ENCODE data around the gene KLC1. TPM values are rescaled to one million over a fixed set of nuclear protein-coding genes. Genes with fewer than 3 reads are reported as not detected.

KLC1 gene
- total RNA-seq, 2 donors from 2014 or later = 170 to 178 TPM

DNA sequence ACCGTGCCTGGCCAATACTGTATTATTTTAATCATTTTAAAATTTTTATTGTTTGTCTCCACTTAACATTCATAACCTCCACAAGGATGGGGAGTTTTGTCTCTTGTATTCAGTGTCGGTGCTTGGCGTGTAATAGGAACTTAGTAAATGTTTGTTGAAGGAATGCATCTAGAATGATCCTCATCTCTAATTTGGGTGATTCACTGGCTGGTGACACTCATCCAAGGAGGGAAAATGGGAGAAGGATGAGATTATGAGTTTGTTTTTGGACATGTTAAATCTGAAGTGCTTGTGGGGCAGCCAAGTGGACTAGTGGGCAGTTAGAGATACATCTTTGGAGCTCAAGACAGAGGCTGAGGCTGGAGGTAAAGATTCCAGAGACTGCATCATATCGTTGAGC, 5.1 kb downstream of the KLC1 start:
- Mint-ChIP-seq H3K27me3 (ENCODE audit: insufficient read depth) (no peaks in the 10 kb centered on the region), H3K27ac (no peak overlapping the region), H3K4me3 (no peak overlapping the region), H3K9me3 (no peaks in the 10 kb centered on the region), H3K36me3 (ENCODE audit: low read depth) (peaks cover 42% of the 10 kb centered on the region), H3K4me1 (peaks cover 20% of the 10 kb centered on the region)
- Histone ChIP-seq H3K36me3 (ENCODE audit: control insufficient read depth, insufficient read depth, low read length) (peaks cover 32% of the 10 kb centered on the region), H3K9me3 (ENCODE audit: control insufficient read depth, low read length) (no peaks in the 10 kb centered on the region), H3K27ac (ENCODE audit: low read depth, low read length) (no peak overlapping the region), H3K4me3 (ENCODE audit: low read length) (no peak overlapping the region), H3K27me3 (ENCODE audit: control insufficient read depth, insufficient read depth, low read length, poor library complexity, severe bottlenecking) (no peaks in the 10 kb centered on the region), H3K4me1 (ENCODE audit: control insufficient read depth, insufficient read depth, low read length) (no peaks in the 10 kb centered on the region), H3K9ac (ENCODE audit: extremely low read depth, low read length, poor library complexity, severe bottlenecking) (no peak overlapping the region)
- TF ChIP-seq, protein P1, sequence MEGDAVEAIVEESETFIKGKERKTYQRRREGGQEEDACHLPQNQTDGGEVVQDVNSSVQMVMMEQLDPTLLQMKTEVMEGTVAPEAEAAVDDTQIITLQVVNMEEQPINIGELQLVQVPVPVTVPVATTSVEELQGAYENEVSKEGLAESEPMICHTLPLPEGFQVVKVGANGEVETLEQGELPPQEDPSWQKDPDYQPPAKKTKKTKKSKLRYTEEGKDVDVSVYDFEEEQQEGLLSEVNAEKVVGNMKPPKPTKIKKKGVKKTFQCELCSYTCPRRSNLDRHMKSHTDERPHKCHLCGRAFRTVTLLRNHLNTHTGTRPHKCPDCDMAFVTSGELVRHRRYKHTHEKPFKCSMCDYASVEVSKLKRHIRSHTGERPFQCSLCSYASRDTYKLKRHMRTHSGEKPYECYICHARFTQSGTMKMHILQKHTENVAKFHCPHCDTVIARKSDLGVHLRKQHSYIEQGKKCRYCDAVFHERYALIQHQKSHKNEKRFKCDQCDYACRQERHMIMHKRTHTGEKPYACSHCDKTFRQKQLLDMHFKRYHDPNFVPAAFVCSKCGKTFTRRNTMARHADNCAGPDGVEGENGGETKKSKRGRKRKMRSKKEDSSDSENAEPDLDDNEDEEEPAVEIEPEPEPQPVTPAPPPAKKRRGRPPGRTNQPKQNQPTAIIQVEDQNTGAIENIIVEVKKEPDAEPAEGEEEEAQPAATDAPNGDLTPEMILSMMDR (conservative IDR thresholded peaks at IDR 0.05) = no peak
- no peak for DNase-seq
- 89% methylated on average over 1 to 4 of the region's 4 CpGs for WGBS, 2 experiments (ENCODE audit: insufficient coverage in 1 of 2, insufficient read length in 1 of 2)

DNA sequence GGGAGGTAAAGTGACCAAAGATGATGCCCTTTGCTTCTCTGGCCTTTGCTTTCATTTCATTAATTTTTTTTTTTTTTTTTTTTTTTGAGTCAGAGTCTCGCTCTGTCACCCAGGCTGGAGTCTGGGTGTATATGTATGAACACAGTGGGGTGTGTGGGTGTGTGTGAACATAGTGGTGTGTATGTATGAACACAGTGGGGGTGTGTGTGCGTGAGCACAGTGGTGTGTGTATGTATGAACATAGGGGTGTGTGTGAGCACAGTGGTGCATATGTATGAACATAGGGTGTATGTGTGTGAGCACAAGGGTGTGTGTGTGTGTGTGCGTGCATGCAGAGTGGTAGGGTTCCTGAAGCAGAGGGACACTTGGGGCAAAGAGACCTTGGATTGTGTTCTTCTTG, 9.6 kb downstream of the KLC1 start:
- no peak for DNase-seq
- Histone ChIP-seq H3K9me3 (ENCODE audit: control insufficient read depth, low read length) (no peaks in the 10 kb centered on the region), H3K27ac (ENCODE audit: low read depth, low read length) (no peak overlapping the region), H3K4me1 (ENCODE audit: control insufficient read depth, insufficient read depth, low read length) (no peaks in the 10 kb centered on the region), H3K9ac (ENCODE audit: extremely low read depth, low read length, poor library complexity, severe bottlenecking) (no peak overlapping the region), H3K4me3 (ENCODE audit: low read length) (no peak overlapping the region), H3K27me3 (ENCODE audit: control insufficient read depth, insufficient read depth, low read length, poor library complexity, severe bottlenecking) (no peaks in the 10 kb centered on the region), H3K36me3 (ENCODE audit: control insufficient read depth, insufficient read depth, low read length) (peaks cover 29% of the 10 kb centered on the region)
- TF ChIP-seq, protein P1 (conservative IDR thresholded peaks at IDR 0.05) = no peak
- Mint-ChIP-seq H3K36me3 (ENCODE audit: low read depth) (peaks cover 37% of the 10 kb centered on the region), H3K9me3 (no peaks in the 10 kb centered on the region), H3K27me3 (ENCODE audit: insufficient read depth) (no peaks in the 10 kb centered on the region), H3K27ac (peak overlapping the region; percentile 3), H3K4me1 (peaks cover 7% of the 10 kb centered on the region), H3K4me3 (no peak overlapping the region)
- 95% methylated on average over 3 of the region's 3 CpGs; no CpG with 5 or more reads in 1 of the 2 experiments for WGBS, 2 experiments (ENCODE audit: insufficient coverage in 1 of 2, insufficient read length in 1 of 2)

DNA sequence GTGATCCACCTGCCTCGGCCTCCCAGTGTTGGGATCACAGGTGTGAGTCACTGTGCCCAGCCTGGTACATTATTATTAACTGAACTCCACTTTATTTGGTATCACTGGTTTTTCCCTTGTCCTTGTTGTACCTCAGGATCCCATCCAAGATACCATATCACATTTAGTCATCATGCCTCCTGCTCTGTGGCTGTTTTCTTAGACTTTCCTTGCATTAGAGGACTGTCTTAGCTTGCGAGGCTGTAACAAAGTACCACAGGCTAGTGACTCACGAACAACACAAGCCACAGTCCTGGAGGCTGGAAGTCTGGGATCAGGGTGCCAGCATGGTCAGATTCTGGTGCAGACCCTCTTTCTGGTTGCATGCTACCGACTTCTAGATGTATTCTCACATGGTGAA, 12.2 kb downstream of the KLC1 start:
- TF ChIP-seq, protein P1 (conservative IDR thresholded peaks at IDR 0.05) = no peak
- no peaks in the 10 kb centered on the region for H3K4me1 ChIP-seq (ENCODE audit: control insufficient read depth, insufficient read depth, low read length)
- Mint-ChIP-seq H3K27ac (peak overlapping the region; percentile 30), H3K27me3 (ENCODE audit: insufficient read depth) (no peaks in the 10 kb centered on the region), H3K9me3 (no peaks in the 10 kb centered on the region), H3K4me3 (no peak overlapping the region), H3K4me1 (no peaks in the 10 kb centered on the region), H3K36me3 (ENCODE audit: low read depth) (peaks cover 35% of the 10 kb centered on the region)
- no peaks in the 10 kb centered on the region for H3K9me3 ChIP-seq (ENCODE audit: control insufficient read depth, low read length)
- H3K4me3 ChIP-seq (ENCODE audit: low read length) = no peak overlapping the region
- no peak overlapping the region for H3K27ac ChIP-seq (ENCODE audit: low read depth, low read length)
- DNase-seq = no peak
- no peak overlapping the region for H3K9ac ChIP-seq (ENCODE audit: extremely low read depth, low read length, poor library complexity, severe bottlenecking)
- H3K36me3 ChIP-seq (ENCODE audit: control insufficient read depth, insufficient read depth, low read length) = peaks cover 13% of the 10 kb centered on the region
- WGBS, 2 experiments (ENCODE audit: insufficient coverage in 1 of 2, insufficient read length in 1 of 2) = 87 to 94% methylated on average over 3 to 4 of the region's 4 CpGs
- no peaks in the 10 kb centered on the region for H3K27me3 ChIP-seq (ENCODE audit: control insufficient read depth, insufficient read depth, low read length, poor library complexity, severe bottlenecking)
